ENCODE data around the gene CDA. TPM values are rescaled to one million over a fixed set of nuclear protein-coding genes. Genes with fewer than 3 reads are reported as not detected.

Gene CDA
- total and polyA plus RNA-seq, 10 of the 15 experiments (the other 5 are each of a cell fraction or from before 2014, with no cell fraction given), result not detected

- SMC1A ChIA-PET (ENCODE audit: uncharacterized antibody, unreplicated experiment), result interaction anchor here (1.0 to 1.2 kb wide), 2 partner anchors 27 to 707 kb away, joined by 3 read pairs; no protein-coding TSS in a partner anchor
- RAD21 ChIA-PET (ENCODE audit: unreplicated experiment), result interaction anchor here (0.5 kb wide), 1 partner anchor 1466 kb away, joined by 4 read pairs; no protein-coding TSS in a partner anchor
- TF ChIP-seq SIX5 (IDR thresholded peaks at IDR 0.05; ENCODE audit: low read depth, low read length, severe bottlenecking), result peak; percentile 38
- no peak for TF ChIP-seq SMC3 (IDR thresholded peaks at IDR 0.05; ENCODE audit: borderline replicate concordance, low read length)
- TF ChIP-seq ZNF687 (IDR thresholded peaks at IDR 0.05), result peak; percentile 58; the same call in 1 of the 2 replicates
- TF ChIP-seq LARP7 (IDR thresholded peaks at IDR 0.05), result 0 out of 2 replicates have a peak, but pooled peaks have one; percentile 34
- TF ChIP-seq CREM (IDR thresholded peaks at IDR 0.05; ENCODE audit: low read depth), result peak; percentile 52; the same call in 1 of the 2 replicates
- peak; percentile 68 for TF ChIP-seq IKZF1 (conservative IDR thresholded peaks at IDR 0.05)
- no peak for TF ChIP-seq ZNF24 (IDR thresholded peaks at IDR 0.05)
- TF ChIP-seq E2F4 (IDR thresholded peaks at IDR 0.05; ENCODE audit: low read depth, low read length), result no peak
- TF ChIP-seq ETV6 (conservative IDR thresholded peaks at IDR 0.05 in 1 of 2, IDR thresholded peaks at IDR 0.05 in 1 of 2; ENCODE audit: borderline replicate concordance in 1 of 2, low read depth in 1 of 2), result no peak
- no peak for TF ChIP-seq FOXK2 (IDR thresholded peaks at IDR 0.05)
- TF ChIP-seq KDM1A (IDR thresholded peaks at IDR 0.05; ENCODE audit: borderline replicate concordance), result no peak
- TF ChIP-seq CTCF (IDR thresholded peaks at IDR 0.05 in 2 of 3, conservative IDR thresholded peaks at IDR 0.05 in 1 of 3; ENCODE audit: control insufficient read depth in 2 of 3, extremely low read depth in 1 of 3, insufficient read depth in 1 of 3, low read depth in 3 of 3, low read length in 3 of 3), result peak; percentile 41 to 52 (median 45)
- no peak for TF ChIP-seq HDAC6 (IDR thresholded peaks at IDR 0.05; ENCODE audit: unreplicated experiment)
- peak; percentile 50; the same call in 1 of the 2 replicates for TF ChIP-seq POLR2AphosphoS2 (IDR thresholded peaks at IDR 0.05; ENCODE audit: low read depth, low read length)
- 0 out of 2 replicates have a peak, but pooled peaks have one; percentile 50 for TF ChIP-seq TCF12 (IDR thresholded peaks at IDR 0.05; ENCODE audit: low read depth, low read length)
Measured at GRCh38 chr1:20661207-20662109, 72.6 kb downstream of the CDA start, which contains the start of gene DDOST. Gene DDOST (minus strand): TSS chr1:20661369. CDS start chr1:20661350, 19 bp downstream.

More at GRCh38 chr1:20661207-20662109, 72.6 kb downstream of the CDA start, which contains the start of gene DDOST:
- Histone ChIP-seq H3K27me3 (replicated peaks in 1 of 2; ENCODE audit: control insufficient read depth in 2 of 2, insufficient read depth in 2 of 2, low read length in 1 of 2) (no peaks in the 10 kb centered on the region), H3K79me2 (ENCODE audit: control insufficient read depth, insufficient read depth, low read length) (peaks cover 35% of the 10 kb centered on the region), H3K4me3 (peak within 1 kb of the TSS; percentile 81), H4K20me1 (ENCODE audit: control insufficient read depth, insufficient read depth) (peaks cover 5% of the 10 kb centered on the region; the same call in 1 of the 2 replicates), H3K9ac (ENCODE audit: control insufficient read depth, insufficient read depth, low read length) (peak within 1 kb of the TSS; percentile 91), H3K36me3 (ENCODE audit: control insufficient read depth in 2 of 2, insufficient read depth in 2 of 2, low read length in 1 of 2) (peaks cover 8 to 15% of the 10 kb centered on the region in 2 experiments), H3K4me2 (ENCODE audit: control insufficient read depth, insufficient read depth) (peak within 1 kb of the TSS; percentile 99), H3K4me1 (ENCODE audit: control insufficient read depth, insufficient read depth, low read length) (0 out of 2 replicates have a peak, but pooled peaks cover 10% of the 10 kb centered on the region), H3K9me3 (replicated peaks; ENCODE audit: control insufficient read depth, insufficient read depth, low read length) (no peaks in the 10 kb centered on the region), H2AFZ (ENCODE audit: control insufficient read depth, low read depth, low read length) (peak within 1 kb of the TSS; percentile 79), H3K27ac (ENCODE audit: control insufficient read depth, insufficient read depth) (peak within 1 kb of the TSS; percentile 88)
- 2% methylated on average over 57 of the region's 58 CpGs for WGBS (ENCODE audit: insufficient coverage, insufficient replicate concordance, low lambda C conversion rate, missing lambda C conversion rate)
- in situ Hi-C loops (cut with MboI) (no loop called here), intact Hi-C loops (cut with micrococcal nuclease; ENCODE audit: unreplicated experiment) (loop anchor here (2.0 kb wide), 1 partner anchor 125 kb away; the partner anchor contains the start of gene HP1BP3)
- ATAC-seq (peak; percentile 98), FAIRE-seq (peak; percentile 100), DNase-seq (ENCODE audit: low read depth, low spot score) (peak; percentile 94)
- ChIA-PET CTCF (interaction anchor here (0.6 to 3.2 kb wide), 8 partner anchors 9 to 534 kb away, joined by 3 to 16 read pairs (median 4); no protein-coding TSS in a partner anchor), POLR2A (interaction anchor here (2.3 kb wide), 1 partner anchor 28 kb away, joined by 8 read pairs; no protein-coding TSS in a partner anchor)
- BruUV-seq (replicated peaks), result TSS peak; percentile 98
